GM12873 (cell line): Measurements from ENCODE around the gene PIGP.

Experiments
- CTCF ChIP-seq: IDR thresholded peaks from 2 replicates; pipeline ENCODE4 v1.5.1; 2012; ENCODE audit warnings: low read depth, mild to moderate bottlenecking, moderate library complexity, low read length, control low read depth; ENCODE audit not compliant: insufficient read depth; ENCODE audit errors: missing control alignments

PIGP gene

GRCh38 chr21:37060296-37060695, 12.6 kb downstream of the PIGP start:
- no peak for TF ChIP-seq CTCF

GRCh38 chr21:37059181-37059580, 13.7 kb downstream of the PIGP start:
- TF ChIP-seq CTCF = no peak

- TF ChIP-seq CTCF = no peak
These were observed 14.6 kb downstream of the PIGP start for GRCh38 chr21:37058261-37058660.

- no peak for TF ChIP-seq CTCF
These were observed 15.3 kb downstream of the PIGP start for GRCh38 chr21:37057614-37058013.

GRCh38 chr21:37055271-37055855, 17.5 kb downstream of the PIGP start:
- TF ChIP-seq CTCF = no peak

- no peak for TF ChIP-seq CTCF
These were observed 25.8 kb downstream of the PIGP start for GRCh38 chr21:37047079-37047478.

GRCh38 chr21:37045556-37045955, 27.3 kb downstream of the PIGP start:
- no peak for TF ChIP-seq CTCF
